Stimulated activated CD8-positive, alpha-beta memory T cell treated with anti-CD3 and anti-CD28 coated beads, Interleukin-15, amount 100 ng/mL, for 48 hours (primary cell): ENCODE measurements around the gene PTTG2.

ENCODE experiments used
- DNase-seq, 2 donors: peaks; one replicate each; pipeline ENCODE4 v3.0.0-alpha.2; 2020; ENCODE audit warnings: low read depth in 2 of 2

Gene PTTG2

GRCh38 chr4:37985730-37986275 is 25.6 kb downstream of the PTTG2 start:
- no peak for DNase-seq

- DNase-seq, result no peak
Observed at GRCh38 chr4:37988670-37989069, 28.5 kb downstream of the PTTG2 start.

- DNase-seq, result no peak
Observed at GRCh38 chr4:37989398-37990260, 29.4 kb downstream of the PTTG2 start.

- DNase-seq, result no peak
Observed at GRCh38 chr4:37990731-37991245, 30.6 kb downstream of the PTTG2 start.

- DNase-seq, result no peak
Observed at GRCh38 chr4:37991623-37992410, 31.6 kb downstream of the PTTG2 start.

GRCh38 chr4:37993806-37994205 is 33.6 kb downstream of the PTTG2 start:
- DNase-seq, result no peak

- no peak for DNase-seq
Observed at GRCh38 chr4:37994569-37994968, 34.4 kb downstream of the PTTG2 start.

- no peak for DNase-seq
Observed at GRCh38 chr4:37995299-37995821, 35.2 kb downstream of the PTTG2 start.

GRCh38 chr4:37995981-37996775 is 36.0 kb downstream of the PTTG2 start:
- DNase-seq, result no peak

- no peak for DNase-seq
Observed at GRCh38 chr4:37998226-37998625, 38.0 kb downstream of the PTTG2 start.

GRCh38 chr4:37999000-37999716 is 39.0 kb downstream of the PTTG2 start:
- DNase-seq, result no peak

- no peak for DNase-seq
Observed at GRCh38 chr4:37999965-38000364, 39.8 kb downstream of the PTTG2 start.

- DNase-seq, result no peak
Observed at GRCh38 chr4:38001927-38002326, 41.7 kb downstream of the PTTG2 start.

- DNase-seq, result no peak
Observed at GRCh38 chr4:38002451-38003071, 42.4 kb downstream of the PTTG2 start.

GRCh38 chr4:38003102-38003501 is 42.9 kb downstream of the PTTG2 start:
- no peak for DNase-seq

GRCh38 chr4:38003628-38004027 is 43.4 kb downstream of the PTTG2 start:
- no peak for DNase-seq

- DNase-seq, result no peak
Observed at GRCh38 chr4:38004062-38004461, 43.9 kb downstream of the PTTG2 start.

- DNase-seq, result no peak
Observed at GRCh38 chr4:38004887-38005286, 44.7 kb downstream of the PTTG2 start.

GRCh38 chr4:38005637-38006036 is 45.4 kb downstream of the PTTG2 start:
- DNase-seq, result no peak

GRCh38 chr4:38007645-38008044 is 47.4 kb downstream of the PTTG2 start:
- no peak for DNase-seq
